ENCODE measurements around the gene TRAM2.

Gene TRAM2

GRCh38 chr6:52562911-52563310 lies 13.9 kb downstream of the TRAM2 start:
- Histone ChIP-seq H3K9me2 (replicated peaks; ENCODE audit: insufficient read depth, low read length) (no peaks in the 10 kb centered on the region), H3K27ac (ENCODE audit: low read depth, low read length) (no peak overlapping the region), H3K36me3 (ENCODE audit: low read length) (no peaks in the 10 kb centered on the region), H3K27me3 (ENCODE audit: low read length) (no peaks in the 10 kb centered on the region), H3K79me2 (ENCODE audit: insufficient read depth, low read length) (no peaks in the 10 kb centered on the region), H3K4me2 (ENCODE audit: low read depth, low read length, poor library complexity, severe bottlenecking) (no peak overlapping the region), H3K9me3 (ENCODE audit: insufficient read depth, low read length) (no peaks in the 10 kb centered on the region), H3K4me3 (ENCODE audit: insufficient read depth, low read length, poor library complexity, severe bottlenecking) (no peak overlapping the region), H3F3A (ENCODE audit: insufficient read depth) (no peaks in the 10 kb centered on the region), H4K20me1 (ENCODE audit: low read depth, low read length) (no peaks in the 10 kb centered on the region), H2AFZ (ENCODE audit: low read depth, low read length, severe bottlenecking) (no peak overlapping the region), H3K9ac (ENCODE audit: low read length) (no peak overlapping the region)
- no peak for TF ChIP-seq EZH2phosphoT487 (conservative IDR thresholded peaks at IDR 0.05; ENCODE audit: low read length)
- TF ChIP-seq, protein P1, sequence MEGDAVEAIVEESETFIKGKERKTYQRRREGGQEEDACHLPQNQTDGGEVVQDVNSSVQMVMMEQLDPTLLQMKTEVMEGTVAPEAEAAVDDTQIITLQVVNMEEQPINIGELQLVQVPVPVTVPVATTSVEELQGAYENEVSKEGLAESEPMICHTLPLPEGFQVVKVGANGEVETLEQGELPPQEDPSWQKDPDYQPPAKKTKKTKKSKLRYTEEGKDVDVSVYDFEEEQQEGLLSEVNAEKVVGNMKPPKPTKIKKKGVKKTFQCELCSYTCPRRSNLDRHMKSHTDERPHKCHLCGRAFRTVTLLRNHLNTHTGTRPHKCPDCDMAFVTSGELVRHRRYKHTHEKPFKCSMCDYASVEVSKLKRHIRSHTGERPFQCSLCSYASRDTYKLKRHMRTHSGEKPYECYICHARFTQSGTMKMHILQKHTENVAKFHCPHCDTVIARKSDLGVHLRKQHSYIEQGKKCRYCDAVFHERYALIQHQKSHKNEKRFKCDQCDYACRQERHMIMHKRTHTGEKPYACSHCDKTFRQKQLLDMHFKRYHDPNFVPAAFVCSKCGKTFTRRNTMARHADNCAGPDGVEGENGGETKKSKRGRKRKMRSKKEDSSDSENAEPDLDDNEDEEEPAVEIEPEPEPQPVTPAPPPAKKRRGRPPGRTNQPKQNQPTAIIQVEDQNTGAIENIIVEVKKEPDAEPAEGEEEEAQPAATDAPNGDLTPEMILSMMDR (IDR thresholded peaks at IDR 0.05; ENCODE audit: insufficient read depth, low read length, poor library complexity, severe bottlenecking): no peak

GRCh38 chr6:52560462-52560861 lies 16.4 kb downstream of the TRAM2 start:
- Histone ChIP-seq H3F3A (ENCODE audit: insufficient read depth) (no peaks in the 10 kb centered on the region), H3K36me3 (ENCODE audit: low read length) (no peaks in the 10 kb centered on the region), H4K20me1 (ENCODE audit: low read depth, low read length) (no peaks in the 10 kb centered on the region), H3K9ac (ENCODE audit: low read length) (no peak overlapping the region), H3K4me3 (ENCODE audit: insufficient read depth, low read length, poor library complexity, severe bottlenecking) (no peak overlapping the region), H3K27ac (ENCODE audit: low read depth, low read length) (no peak overlapping the region), H3K79me2 (ENCODE audit: insufficient read depth, low read length) (no peaks in the 10 kb centered on the region), H3K9me2 (replicated peaks; ENCODE audit: insufficient read depth, low read length) (no peaks in the 10 kb centered on the region), H3K4me2 (ENCODE audit: low read depth, low read length, poor library complexity, severe bottlenecking) (no peak overlapping the region), H3K27me3 (ENCODE audit: low read length) (no peaks in the 10 kb centered on the region), H2AFZ (ENCODE audit: low read depth, low read length, severe bottlenecking) (no peak overlapping the region), H3K9me3 (ENCODE audit: insufficient read depth, low read length) (no peaks in the 10 kb centered on the region)
- TF ChIP-seq EZH2phosphoT487 (conservative IDR thresholded peaks at IDR 0.05; ENCODE audit: low read length): no peak
- TF ChIP-seq, protein P1 (IDR thresholded peaks at IDR 0.05; ENCODE audit: insufficient read depth, low read length, poor library complexity, severe bottlenecking): no peak

GRCh38 chr6:52558266-52559000 lies 18.4 kb downstream of the TRAM2 start:
- H4K20me1 ChIP-seq (ENCODE audit: low read depth, low read length): no peaks in the 10 kb centered on the region
- H3F3A ChIP-seq (ENCODE audit: insufficient read depth): no peaks in the 10 kb centered on the region
- H3K9ac ChIP-seq (ENCODE audit: low read length): no peak overlapping the region
- H3K9me3 ChIP-seq (ENCODE audit: insufficient read depth, low read length): no peaks in the 10 kb centered on the region
- no peak overlapping the region for H3K27ac ChIP-seq (ENCODE audit: low read depth, low read length)
- H3K9me2 ChIP-seq (replicated peaks; ENCODE audit: insufficient read depth, low read length): no peaks in the 10 kb centered on the region
- no peak overlapping the region for H2AFZ ChIP-seq (ENCODE audit: low read depth, low read length, severe bottlenecking)
- TF ChIP-seq, protein P1 (IDR thresholded peaks at IDR 0.05; ENCODE audit: insufficient read depth, low read length, poor library complexity, severe bottlenecking): no peak
- no peak for TF ChIP-seq EZH2phosphoT487 (conservative IDR thresholded peaks at IDR 0.05; ENCODE audit: low read length)
- no peaks in the 10 kb centered on the region for H3K36me3 ChIP-seq (ENCODE audit: low read length)
- H3K27me3 ChIP-seq (ENCODE audit: low read length): no peaks in the 10 kb centered on the region
- H3K4me3 ChIP-seq (ENCODE audit: insufficient read depth, low read length, poor library complexity, severe bottlenecking): no peak overlapping the region
- no peaks in the 10 kb centered on the region for H3K79me2 ChIP-seq (ENCODE audit: insufficient read depth, low read length)
- H3K4me2 ChIP-seq (ENCODE audit: low read depth, low read length, poor library complexity, severe bottlenecking): no peak overlapping the region
